Measurements from ENCODE around the gene RPS6KA5. TPM values are rescaled to one million over a fixed set of nuclear protein-coding genes. Genes with fewer than 3 reads are reported as not detected.
"Not testable (repeated sequence)": the region's sequence is repeated elsewhere in the genome, so short reads cannot be mapped to it uniquely, and the experiment has no call there.

The RPS6KA5 gene
- total RNA-seq, 1 experiment from 2014 or later = 2.2 TPM

- Mint-ChIP-seq H3K27me3 (ENCODE audit: insufficient read depth, unreplicated experiment) (no peaks in the 10 kb centered on the region), H3K4me1 (ENCODE audit: insufficient read depth, unreplicated experiment) (no peaks in the 10 kb centered on the region), H3K27ac (ENCODE audit: low read depth, unreplicated experiment) (no peak overlapping the region), H3K36me3 (ENCODE audit: insufficient read depth, unreplicated experiment) (no peaks in the 10 kb centered on the region), H3K9me3 (ENCODE audit: unreplicated experiment) (no peaks in the 10 kb centered on the region), H3K4me3 (ENCODE audit: unreplicated experiment) (no peak overlapping the region)
- intact Hi-C loops (cut with micrococcal nuclease) = no loop called here
- CTCF ChIA-PET = interaction anchor here (0.6 kb wide), 1 partner anchor 293 kb away, joined by 5 read pairs; no protein-coding TSS in a partner anchor
- BruUV-seq (replicated peaks) = no TSS peak
- TF ChIP-seq CTCF (IDR thresholded peaks at IDR 0.05; ENCODE audit: unreplicated experiment) = no peak
- no peak for DNase-seq (ENCODE audit: unreplicated experiment)
- POLR2A ChIA-PET = interaction anchor here (0.6 kb wide), 1 partner anchor 226 kb away, joined by 3 read pairs; no protein-coding TSS in a partner anchor
These were observed 28.2 kb downstream of the RPS6KA5 start for GRCh38 chr14:91032248-91032647.

- no TSS peak for BruUV-seq (replicated peaks)
- CTCF ChIA-PET = interaction anchor here (0.6 kb wide), 2 partner anchors 139 to 294 kb away, joined by 3 to 5 read pairs; no protein-coding TSS in a partner anchor
- H3K36me3 Mint-ChIP-seq (ENCODE audit: insufficient read depth, unreplicated experiment) = no peaks in the 10 kb centered on the region
These were observed 28.8 kb downstream of the RPS6KA5 start for GRCh38 chr14:91031666-91032065.

GRCh38 chr14:91029456-91030217 lies 30.8 kb downstream of the RPS6KA5 start:
- H3K27ac Mint-ChIP-seq (ENCODE audit: low read depth, unreplicated experiment) = no peak overlapping the region
- CTCF ChIA-PET = interaction anchor here (0.7 to 1.2 kb wide), 3 partner anchors 9 to 257 kb away, joined by 3 to 5 read pairs (median 4); no protein-coding TSS in a partner anchor
- no peaks in the 10 kb centered on the region for H3K27me3 Mint-ChIP-seq (ENCODE audit: insufficient read depth, unreplicated experiment)
- no peak overlapping the region for H3K4me3 Mint-ChIP-seq (ENCODE audit: unreplicated experiment)
- intact Hi-C loops (cut with micrococcal nuclease) = no loop called here
- TF ChIP-seq CTCF (IDR thresholded peaks at IDR 0.05; ENCODE audit: unreplicated experiment) = no peak
- no peaks in the 10 kb centered on the region for H3K9me3 Mint-ChIP-seq (ENCODE audit: unreplicated experiment)
- POLR2A ChIA-PET = interaction anchor here (0.6 to 1.7 kb wide), 2 partner anchors 9 to 21 kb away, joined by 3 to 4 read pairs; no protein-coding TSS in a partner anchor
- H3K36me3 Mint-ChIP-seq (ENCODE audit: insufficient read depth, unreplicated experiment) = no peaks in the 10 kb centered on the region
- no peak for DNase-seq (ENCODE audit: unreplicated experiment)
- H3K4me1 Mint-ChIP-seq (ENCODE audit: insufficient read depth, unreplicated experiment) = no peaks in the 10 kb centered on the region
- no TSS peak for BruUV-seq (replicated peaks)

More at GRCh38 chr14:91031666-91032065, 28.8 kb downstream of the RPS6KA5 start:
- POLR2A ChIA-PET = interaction anchor here (0.6 kb wide), 1 partner anchor 227 kb away, joined by 3 read pairs; no protein-coding TSS in a partner anchor
- DNase-seq (ENCODE audit: unreplicated experiment) = no peak
- intact Hi-C loops (cut with micrococcal nuclease) = no loop called here
- no peak for TF ChIP-seq CTCF (IDR thresholded peaks at IDR 0.05; ENCODE audit: unreplicated experiment)
- no peak overlapping the region for H3K27ac Mint-ChIP-seq (ENCODE audit: low read depth, unreplicated experiment)
- no peaks in the 10 kb centered on the region for H3K9me3 Mint-ChIP-seq (ENCODE audit: unreplicated experiment)
- no peaks in the 10 kb centered on the region for H3K4me1 Mint-ChIP-seq (ENCODE audit: insufficient read depth, unreplicated experiment)
- H3K4me3 Mint-ChIP-seq (ENCODE audit: unreplicated experiment) = no peak overlapping the region
- no peaks in the 10 kb centered on the region for H3K27me3 Mint-ChIP-seq (ENCODE audit: insufficient read depth, unreplicated experiment)

- H3K4me3 Mint-ChIP-seq (ENCODE audit: unreplicated experiment) = no peak overlapping the region
- ChIA-PET CTCF (interaction anchor here (0.7 kb wide), 1 partner anchor 15 kb away, joined by 4 read pairs; no protein-coding TSS in a partner anchor), POLR2A (no interaction called here)
- no TSS peak for BruUV-seq (replicated peaks)
- DNase-seq (ENCODE audit: unreplicated experiment) = no peak
- H3K4me1 Mint-ChIP-seq (ENCODE audit: insufficient read depth, unreplicated experiment) = no peaks in the 10 kb centered on the region
- no peak overlapping the region for H3K27ac Mint-ChIP-seq (ENCODE audit: low read depth, unreplicated experiment)
- TF ChIP-seq CTCF (IDR thresholded peaks at IDR 0.05; ENCODE audit: unreplicated experiment) = no peak
- no peaks in the 10 kb centered on the region for H3K9me3 Mint-ChIP-seq (ENCODE audit: unreplicated experiment)
- no peaks in the 10 kb centered on the region for H3K36me3 Mint-ChIP-seq (ENCODE audit: insufficient read depth, unreplicated experiment)
- H3K27me3 Mint-ChIP-seq (ENCODE audit: insufficient read depth, unreplicated experiment) = no peaks in the 10 kb centered on the region
- intact Hi-C loops (cut with micrococcal nuclease) = no loop called here
These were observed 32.9 kb downstream of the RPS6KA5 start for GRCh38 chr14:91027561-91027960.

- BruUV-seq (replicated peaks); H3K4me1 Mint-ChIP-seq (ENCODE audit: insufficient read depth, unreplicated experiment); intact Hi-C loops (cut with micrococcal nuclease); H3K36me3 Mint-ChIP-seq (ENCODE audit: insufficient read depth, unreplicated experiment); H3K9me3 Mint-ChIP-seq (ENCODE audit: unreplicated experiment); H3K27me3 Mint-ChIP-seq (ENCODE audit: insufficient read depth, unreplicated experiment); POLR2A ChIA-PET: not testable (repeated sequence)
- peak; percentile 17 for DNase-seq (ENCODE audit: unreplicated experiment)
- CTCF ChIA-PET = interaction anchor here (0.6 kb wide), 1 partner anchor 115 kb away, joined by 3 read pairs; no protein-coding TSS in a partner anchor
- Mint-ChIP-seq H3K27ac (ENCODE audit: low read depth, unreplicated experiment) (peak overlapping the region; percentile 57), H3K4me3 (ENCODE audit: unreplicated experiment) (peak overlapping the region; percentile 41)
These were observed 37.8 kb downstream of the RPS6KA5 start for GRCh38 chr14:91022622-91023028.

Data from MCF 10A (cell line).